Measurements from ENCODE around the gene SPEF2.
"Not testable (repeated sequence)": the region's sequence is repeated elsewhere in the genome, so short reads cannot be mapped to it uniquely, and the experiment has no call there.

The SPEF2 gene

GRCh38 chr5:35660451-35660850 lies 42.8 kb downstream of the SPEF2 start:
- no peak overlapping the region for H3K4me3 ChIP-seq (ENCODE audit: low read depth, low read length)
- POLR2A ChIA-PET, result no interaction called here
- no peak for DNase-seq (ENCODE audit: low read depth, low spot score)
- CTCF ChIA-PET, result interaction anchor here (4.2 kb wide), 1 partner anchor 265 kb away, joined by 28 read pairs; no protein-coding TSS in a partner anchor
- TF ChIP-seq, protein P1, sequence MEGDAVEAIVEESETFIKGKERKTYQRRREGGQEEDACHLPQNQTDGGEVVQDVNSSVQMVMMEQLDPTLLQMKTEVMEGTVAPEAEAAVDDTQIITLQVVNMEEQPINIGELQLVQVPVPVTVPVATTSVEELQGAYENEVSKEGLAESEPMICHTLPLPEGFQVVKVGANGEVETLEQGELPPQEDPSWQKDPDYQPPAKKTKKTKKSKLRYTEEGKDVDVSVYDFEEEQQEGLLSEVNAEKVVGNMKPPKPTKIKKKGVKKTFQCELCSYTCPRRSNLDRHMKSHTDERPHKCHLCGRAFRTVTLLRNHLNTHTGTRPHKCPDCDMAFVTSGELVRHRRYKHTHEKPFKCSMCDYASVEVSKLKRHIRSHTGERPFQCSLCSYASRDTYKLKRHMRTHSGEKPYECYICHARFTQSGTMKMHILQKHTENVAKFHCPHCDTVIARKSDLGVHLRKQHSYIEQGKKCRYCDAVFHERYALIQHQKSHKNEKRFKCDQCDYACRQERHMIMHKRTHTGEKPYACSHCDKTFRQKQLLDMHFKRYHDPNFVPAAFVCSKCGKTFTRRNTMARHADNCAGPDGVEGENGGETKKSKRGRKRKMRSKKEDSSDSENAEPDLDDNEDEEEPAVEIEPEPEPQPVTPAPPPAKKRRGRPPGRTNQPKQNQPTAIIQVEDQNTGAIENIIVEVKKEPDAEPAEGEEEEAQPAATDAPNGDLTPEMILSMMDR (IDR thresholded peaks at IDR 0.05; ENCODE audit: insufficient read depth, low read length, missing control alignments), result no peak

DNA sequence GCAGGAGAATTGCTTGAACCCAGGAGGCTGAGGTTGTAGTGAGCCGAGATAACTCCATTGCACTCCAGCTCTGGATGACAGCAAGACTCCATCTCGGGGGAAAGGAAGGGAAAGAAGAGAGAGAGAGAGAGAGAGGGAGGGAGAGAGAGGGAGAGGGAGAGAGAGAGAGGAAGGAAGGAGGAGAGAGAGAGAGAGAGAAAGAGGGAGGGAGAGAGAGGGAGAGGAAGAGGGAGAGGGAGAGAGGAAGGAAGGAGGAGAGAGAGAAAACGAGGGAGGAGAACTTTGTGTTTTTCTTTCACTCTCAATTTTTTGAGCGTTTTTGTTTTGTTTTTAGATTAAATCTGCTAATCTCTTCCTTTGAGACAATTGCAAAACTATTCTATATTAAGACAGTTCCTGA lies 46.9 kb downstream of the SPEF2 start:
- CTCF ChIA-PET, result interaction anchor here (1.2 to 1.6 kb wide), 4 partner anchors 13 to 261 kb away, joined by 3 to 4 read pairs (median 3); no protein-coding TSS in a partner anchor

GRCh38 chr5:35665096-35665495 lies 47.4 kb downstream of the SPEF2 start:
- POLR2A ChIA-PET, result no interaction called here
- TF ChIP-seq, protein P1 (IDR thresholded peaks at IDR 0.05; ENCODE audit: insufficient read depth, low read length, missing control alignments), result no peak
- H3K4me3 ChIP-seq (ENCODE audit: low read depth, low read length), result no peak overlapping the region
- CTCF ChIA-PET, result interaction anchor here (1.2 to 1.6 kb wide), 4 partner anchors 14 to 260 kb away, joined by 3 to 4 read pairs (median 3); no protein-coding TSS in a partner anchor
- DNase-seq (ENCODE audit: low read depth, low spot score), result no peak

More for the DNA sequence above, 46.9 kb downstream of the SPEF2 start:
- H3K4me3 ChIP-seq (ENCODE audit: low read depth, low read length), result no peak overlapping the region
- TF ChIP-seq, protein P1 (IDR thresholded peaks at IDR 0.05; ENCODE audit: insufficient read depth, low read length, missing control alignments), result no peak
- POLR2A ChIA-PET, result no interaction called here
- DNase-seq (ENCODE audit: low read depth, low spot score), result no peak

- POLR2A ChIA-PET, result no interaction called here
- no peak overlapping the region for H3K4me3 ChIP-seq (ENCODE audit: low read depth, low read length)
- no peak for DNase-seq (ENCODE audit: low read depth, low spot score)
- CTCF ChIA-PET, result no interaction called here
- TF ChIP-seq, protein P1 (IDR thresholded peaks at IDR 0.05; ENCODE audit: insufficient read depth, low read length, missing control alignments), result no peak
Measured at GRCh38 chr5:35668319-35668718, 50.7 kb downstream of the SPEF2 start.

GRCh38 chr5:35668794-35669193 lies 51.1 kb downstream of the SPEF2 start:
- TF ChIP-seq, protein P1 (IDR thresholded peaks at IDR 0.05; ENCODE audit: insufficient read depth, low read length, missing control alignments), result no peak
- no peak for DNase-seq (ENCODE audit: low read depth, low spot score)
- H3K4me3 ChIP-seq (ENCODE audit: low read depth, low read length), result no peak overlapping the region
- POLR2A ChIA-PET, result no interaction called here
- CTCF ChIA-PET, result interaction anchor here (1.2 kb wide), 1 partner anchor 9 kb away, joined by 3 read pairs; no protein-coding TSS in a partner anchor

- DNase-seq (ENCODE audit: low read depth, low spot score), result no peak
Measured at GRCh38 chr5:35671541-35672295, 54.1 kb downstream of the SPEF2 start.

DNA sequence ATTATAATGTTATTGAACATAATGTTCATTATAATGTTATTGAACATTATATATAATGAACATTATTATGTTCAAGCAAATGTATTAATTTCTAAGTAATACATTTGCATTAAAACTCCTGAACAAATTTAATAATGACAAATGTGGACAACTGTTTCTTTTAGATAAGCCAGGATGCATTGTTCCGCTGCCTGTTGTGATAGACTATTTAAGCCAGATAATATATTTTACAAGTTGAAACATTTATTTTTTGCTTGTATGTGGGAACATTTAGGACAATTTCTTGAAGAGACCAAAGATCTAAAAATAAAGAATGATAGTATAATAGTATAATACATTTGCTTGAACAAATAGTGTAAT lies 54.6 kb downstream of the SPEF2 start:
- POLR2A ChIA-PET, CTCF ChIA-PET: not testable (repeated sequence)

More at GRCh38 chr5:35671541-35672295, 54.1 kb downstream of the SPEF2 start:
- CTCF ChIA-PET, result interaction anchor here (0.9 kb wide), 1 partner anchor 253 kb away, joined by 4 read pairs; no protein-coding TSS in a partner anchor
- no peak overlapping the region for H3K4me3 ChIP-seq (ENCODE audit: low read depth, low read length)
- POLR2A ChIA-PET, result no interaction called here
- TF ChIP-seq, protein P1 (IDR thresholded peaks at IDR 0.05; ENCODE audit: insufficient read depth, low read length, missing control alignments), result no peak

More for the DNA sequence above, 54.6 kb downstream of the SPEF2 start:
- H3K4me3 ChIP-seq (ENCODE audit: low read depth, low read length); DNase-seq (ENCODE audit: low read depth, low spot score): not testable (repeated sequence)
